Natural killer cell (primary cell): ENCODE data around the gene CHN2. TPM values are rescaled to one million over a fixed set of nuclear protein-coding genes. Genes with fewer than 3 reads are reported as not detected.

ENCODE experiments used
- ATAC-seq, 3 donors: fragments of 150-1000 bp in 2 of 3; fragments of 200-7000 bp in 1 of 3; cut with Tn5 transposase; 1 replicate in 1 of 3; 2 replicates in 2 of 3; pipeline ENCODE4 v1.10.0; 2021; ENCODE audit warnings: mild to moderate bottlenecking in 2 of 3, moderate library complexity in 2 of 3
- DNase-seq, 2 donors: peaks; one replicate each; pipeline versions ENCODE4 v3.0.0 to v3.0.0-alpha.2; 2013 to 2021; ENCODE audit warnings: mixed read lengths in 1 of 2
- H3K27ac ChIP-seq: one replicate; pipeline ENCODE4 v1.5.1; 2013; ENCODE audit warnings: mild to moderate bottlenecking, low read length
- H3K27me3 ChIP-seq: one replicate; pipeline ENCODE4 v1.6.1; 2013; ENCODE audit warnings: low read length; ENCODE audit not compliant: control insufficient read depth, insufficient read depth
- H3K36me3 ChIP-seq: one replicate; pipeline ENCODE4 v1.6.1; 2013; ENCODE audit warnings: low read length; ENCODE audit not compliant: control insufficient read depth, insufficient read depth
- H3K4me1 ChIP-seq: one replicate; pipeline ENCODE4 v1.6.1; 2013; ENCODE audit warnings: low read length; ENCODE audit not compliant: control insufficient read depth, insufficient read depth
- H3K4me3 ChIP-seq: one replicate; pipeline ENCODE4 v1.5.1; 2013; ENCODE audit warnings: low read length
- H3K9me3 ChIP-seq: one replicate; pipeline ENCODE4 v1.6.1; 2013; ENCODE audit warnings: low read length; ENCODE audit not compliant: control insufficient read depth, insufficient read depth
- H3K27ac Mint-ChIP-seq, 2 donors: one replicate each; pipeline ENCODE4 v1.8.0; 2022; ENCODE audit warnings: mild to moderate bottlenecking in 2 of 2, mixed read lengths in 2 of 2, moderate library complexity in 1 of 2
- H3K27me3 Mint-ChIP-seq, 2 donors: one replicate each; pipeline ENCODE4 v1.8.0; 2022; ENCODE audit warnings: low read depth in 2 of 2, mixed read lengths in 2 of 2
- H3K36me3 Mint-ChIP-seq: one replicate; pipeline ENCODE4 v1.8.0; 2022; ENCODE audit warnings: mixed read lengths
- H3K4me1 Mint-ChIP-seq, 2 donors: one replicate each; pipeline ENCODE4 v1.8.0; 2022; ENCODE audit warnings: mixed read lengths in 2 of 2
- H3K4me3 Mint-ChIP-seq: one replicate; pipeline ENCODE4 v1.8.0; 2022; ENCODE audit warnings: mild to moderate bottlenecking, moderate library complexity, mixed read lengths
- H3K9me3 Mint-ChIP-seq, 2 donors: one replicate each; pipeline ENCODE4 v1.8.0; 2022; ENCODE audit warnings: mixed read lengths in 2 of 2
- WGBS: methylation state at CpG from one replicate; pipeline ENCODE4 v1.1.7; 2013; ENCODE audit warnings: missing lambda C conversion rate; ENCODE audit not compliant: insufficient coverage; 5-methylcytosine and 5-hydroxymethylcytosine counted together
- intact Hi-C: fragments of 100-400 bp; cut with micrococcal nuclease; formaldehyde crosslinking; loops from one replicate; pipeline ENCODE4 v1.14.2; 2022
- total RNA-seq, 4 donors: library from RNA; stranded (reverse); fragments of 120-200 nt in 1 of 4; gene quantifications; one replicate each; pipeline versions ENCODE4 v1.2.3 to v1.2.4, GENCODE V29; 2013 to 2022
- TF ChIP-seq, protein P1 (sequence below): fragments of 200-600 bp; IDR thresholded peaks from one replicate; pipeline ENCODE4 v1.8.0; 2022; ENCODE audit warnings: antibody characterized with exemption

Gene CHN2
- total RNA-seq, 3 donors from 2014 or later (not counting 1 experiment from before 2014, with no cell fraction given), result 23.2 to 40.6 (median 30.2) TPM

DNA sequence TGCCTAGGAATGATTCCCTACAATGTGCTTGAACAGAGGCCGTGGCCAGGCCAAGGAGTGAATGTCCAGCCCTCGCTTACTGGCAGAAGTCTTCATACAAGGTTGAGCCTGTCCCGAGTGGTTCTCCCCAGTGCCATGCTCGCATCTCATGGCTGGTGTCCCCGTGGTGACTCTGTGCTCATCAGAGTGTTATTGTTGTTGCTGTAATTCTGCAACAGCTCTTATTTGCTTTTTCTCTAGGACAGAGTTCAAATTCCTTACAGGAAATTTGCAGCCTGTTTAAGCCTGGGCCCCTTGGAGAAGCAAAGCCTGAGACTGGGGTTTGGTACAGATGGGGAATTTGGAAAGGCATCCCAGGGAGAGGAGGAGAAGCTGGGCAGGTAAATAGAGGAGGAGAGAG lies 211.3 kb downstream of the CHN2 start:
- no peaks in the 10 kb centered on the region for H3K4me1 Mint-ChIP-seq
- Histone ChIP-seq H3K4me3 (no peak overlapping the region), H3K9me3 (no peaks in the 10 kb centered on the region), H3K36me3 (no peaks in the 10 kb centered on the region), H3K27me3 (no peaks in the 10 kb centered on the region), H3K27ac (no peak overlapping the region), H3K4me1 (no peaks in the 10 kb centered on the region)
- no peaks in the 10 kb centered on the region for H3K9me3 Mint-ChIP-seq
- H3K4me3 Mint-ChIP-seq, result no peak overlapping the region
- ATAC-seq (no peak), DNase-seq (no peak)
- H3K36me3 Mint-ChIP-seq, result no peaks in the 10 kb centered on the region
- no peaks in the 10 kb centered on the region for H3K27me3 Mint-ChIP-seq
- intact Hi-C loops, result loop anchor here (5.0 kb wide), 3 partner anchors 64 to 294 kb away; no protein-coding TSS in a partner anchor
- 97% methylated on average over 5 of the region's 5 CpGs for WGBS
- TF ChIP-seq, protein P1, sequence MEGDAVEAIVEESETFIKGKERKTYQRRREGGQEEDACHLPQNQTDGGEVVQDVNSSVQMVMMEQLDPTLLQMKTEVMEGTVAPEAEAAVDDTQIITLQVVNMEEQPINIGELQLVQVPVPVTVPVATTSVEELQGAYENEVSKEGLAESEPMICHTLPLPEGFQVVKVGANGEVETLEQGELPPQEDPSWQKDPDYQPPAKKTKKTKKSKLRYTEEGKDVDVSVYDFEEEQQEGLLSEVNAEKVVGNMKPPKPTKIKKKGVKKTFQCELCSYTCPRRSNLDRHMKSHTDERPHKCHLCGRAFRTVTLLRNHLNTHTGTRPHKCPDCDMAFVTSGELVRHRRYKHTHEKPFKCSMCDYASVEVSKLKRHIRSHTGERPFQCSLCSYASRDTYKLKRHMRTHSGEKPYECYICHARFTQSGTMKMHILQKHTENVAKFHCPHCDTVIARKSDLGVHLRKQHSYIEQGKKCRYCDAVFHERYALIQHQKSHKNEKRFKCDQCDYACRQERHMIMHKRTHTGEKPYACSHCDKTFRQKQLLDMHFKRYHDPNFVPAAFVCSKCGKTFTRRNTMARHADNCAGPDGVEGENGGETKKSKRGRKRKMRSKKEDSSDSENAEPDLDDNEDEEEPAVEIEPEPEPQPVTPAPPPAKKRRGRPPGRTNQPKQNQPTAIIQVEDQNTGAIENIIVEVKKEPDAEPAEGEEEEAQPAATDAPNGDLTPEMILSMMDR, result no peak
- H3K27ac Mint-ChIP-seq, result no peak overlapping the region

DNA sequence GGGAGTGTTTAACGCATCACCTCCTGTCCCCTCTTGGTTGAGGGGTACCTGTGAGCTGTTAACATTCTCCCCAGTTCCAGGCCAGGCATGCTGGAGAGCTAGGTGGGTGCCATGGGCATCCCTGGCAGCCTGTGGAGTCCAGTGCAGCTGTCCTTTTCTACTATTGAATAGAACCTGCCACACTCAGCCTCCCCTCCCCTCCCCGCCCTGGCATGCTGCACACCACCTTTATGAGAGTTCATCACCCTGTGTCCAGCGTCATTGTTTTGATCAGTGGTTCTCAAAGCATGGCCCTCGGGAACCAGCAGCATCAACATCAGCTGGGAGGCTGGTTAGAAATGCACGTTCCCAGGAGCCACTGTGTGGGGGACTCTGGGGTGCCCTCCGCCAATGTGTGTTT lies 211.8 kb downstream of the CHN2 start:
- Histone ChIP-seq H3K4me1 (no peaks in the 10 kb centered on the region), H3K4me3 (no peak overlapping the region), H3K9me3 (no peaks in the 10 kb centered on the region), H3K27me3 (no peaks in the 10 kb centered on the region), H3K36me3 (no peaks in the 10 kb centered on the region), H3K27ac (no peak overlapping the region)
- 91% methylated on average over 6 of the region's 6 CpGs for WGBS
- Mint-ChIP-seq H3K27me3 (no peaks in the 10 kb centered on the region), H3K9me3 (no peaks in the 10 kb centered on the region), H3K36me3 (no peaks in the 10 kb centered on the region), H3K4me1 (no peaks in the 10 kb centered on the region), H3K27ac (no peak overlapping the region), H3K4me3 (no peak overlapping the region)
- ATAC-seq (no peak), DNase-seq (no peak)
- TF ChIP-seq, protein P1, result no peak
- intact Hi-C loops, result loop anchor here (5.0 kb wide), 3 partner anchors 64 to 294 kb away; no protein-coding TSS in a partner anchor

DNA sequence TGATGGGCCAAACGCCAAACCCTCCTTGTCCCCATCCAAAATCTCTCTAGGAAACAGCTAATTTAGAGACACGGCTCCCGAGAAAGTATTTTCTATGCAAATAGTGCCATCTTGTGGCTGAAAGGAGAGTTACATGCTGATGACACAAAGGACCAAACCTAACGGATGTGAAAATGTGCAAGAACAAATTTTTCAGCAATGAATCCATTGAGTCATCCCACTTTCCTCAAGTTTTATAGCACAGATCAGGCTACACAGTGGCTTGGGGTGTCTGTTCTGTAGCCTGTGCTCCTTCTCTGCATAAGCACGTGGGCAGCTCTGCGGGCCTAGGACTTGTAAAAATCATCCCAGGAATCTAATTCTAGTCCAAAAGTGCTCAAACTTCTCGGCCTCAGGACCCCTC lies 214.3 kb downstream of the CHN2 start:
- H3K36me3 Mint-ChIP-seq, result no peaks in the 10 kb centered on the region
- DNase-seq (peak; percentile 26 to 81), ATAC-seq (peak; percentile 68 to 82 (median 82))
- H3K9me3 Mint-ChIP-seq, result no peaks in the 10 kb centered on the region
- WGBS, result 37% methylated on average over 5 of the region's 7 CpGs
- H3K4me1 ChIP-seq, result no peaks in the 10 kb centered on the region
- no peak overlapping the region for H3K27ac ChIP-seq
- no peaks in the 10 kb centered on the region for H3K36me3 ChIP-seq
- H3K4me1 Mint-ChIP-seq, result peaks cover 3 to 5% of the 10 kb centered on the region in 2 donors
- H3K4me3 ChIP-seq, result no peak overlapping the region
- H3K9me3 ChIP-seq, result no peaks in the 10 kb centered on the region
- TF ChIP-seq, protein P1, result peak; percentile 81
- intact Hi-C loops, result loop anchor here (1.0 to 5.0 kb wide), 6 partner anchors 67 to 487 kb away; no protein-coding TSS in a partner anchor
- H3K27me3 Mint-ChIP-seq, result no peaks in the 10 kb centered on the region
- no peak overlapping the region for H3K27ac Mint-ChIP-seq
- no peak overlapping the region for H3K4me3 Mint-ChIP-seq
- H3K27me3 ChIP-seq, result no peaks in the 10 kb centered on the region

DNA sequence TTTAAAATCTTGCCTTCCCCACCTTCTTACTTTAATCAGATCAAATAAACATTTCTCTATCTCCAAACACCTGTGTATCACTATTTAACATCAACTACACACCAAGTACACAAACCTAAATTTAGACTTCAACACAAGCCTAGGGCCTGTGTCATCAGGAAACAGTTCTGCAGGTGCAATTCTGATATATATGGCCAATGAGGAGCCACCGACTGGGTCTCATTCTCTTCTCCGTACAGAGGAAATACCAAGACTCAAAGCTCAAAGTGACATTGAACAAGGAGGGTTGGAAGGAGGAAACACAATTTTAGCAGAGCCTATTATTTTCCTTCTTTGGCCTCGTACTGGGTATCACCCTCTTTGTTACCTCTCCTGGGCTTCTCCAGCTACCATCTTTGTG lies 216.4 kb downstream of the CHN2 start:
- H3K27ac Mint-ChIP-seq, result no peak overlapping the region
- intact Hi-C loops, result no loop called here
- no peaks in the 10 kb centered on the region for H3K36me3 Mint-ChIP-seq
- H3K36me3 ChIP-seq, result no peaks in the 10 kb centered on the region
- no peak overlapping the region for H3K27ac ChIP-seq
- peaks cover 16 to 17% of the 10 kb centered on the region in 2 donors for H3K4me1 Mint-ChIP-seq
- no peak for ATAC-seq
- no peaks in the 10 kb centered on the region for H3K9me3 Mint-ChIP-seq
- peaks cover 9% of the 10 kb centered on the region for H3K4me1 ChIP-seq
- 76% methylated on average over 3 of the region's 3 CpGs for WGBS
- no peaks in the 10 kb centered on the region for H3K27me3 Mint-ChIP-seq
- TF ChIP-seq, protein P1, result no peak
- no peak overlapping the region for H3K4me3 Mint-ChIP-seq
- no peaks in the 10 kb centered on the region for H3K9me3 ChIP-seq
- DNase-seq, result no peak
- H3K27me3 ChIP-seq, result no peaks in the 10 kb centered on the region
- no peak overlapping the region for H3K4me3 ChIP-seq
